SU-DHL-6 (cell line): Measurements from ENCODE around the gene GFI1B.

Experiments used
- EZH2phosphoT487 ChIP-seq: fragments of 200-600 bp; sonication (generic), shearing (Covaris generic); conservative IDR thresholded peaks from 2 replicates; pipeline ENCODE4 v1.6.1; 2018; ENCODE audit warnings: mild to moderate bottlenecking, antibody characterized with exemption, low read length, moderate library complexity, mixed read lengths
- TF ChIP-seq, protein P1 (sequence below): fragments of 200-600 bp; sonication (generic); IDR thresholded peaks from one replicate; pipeline ENCODE4 v1.5.1; 2017; ENCODE audit warnings: antibody characterized with exemption, mild to moderate bottlenecking, low read length, moderate library complexity; ENCODE audit not compliant: insufficient read depth, poor library complexity, severe bottlenecking

DNA sequence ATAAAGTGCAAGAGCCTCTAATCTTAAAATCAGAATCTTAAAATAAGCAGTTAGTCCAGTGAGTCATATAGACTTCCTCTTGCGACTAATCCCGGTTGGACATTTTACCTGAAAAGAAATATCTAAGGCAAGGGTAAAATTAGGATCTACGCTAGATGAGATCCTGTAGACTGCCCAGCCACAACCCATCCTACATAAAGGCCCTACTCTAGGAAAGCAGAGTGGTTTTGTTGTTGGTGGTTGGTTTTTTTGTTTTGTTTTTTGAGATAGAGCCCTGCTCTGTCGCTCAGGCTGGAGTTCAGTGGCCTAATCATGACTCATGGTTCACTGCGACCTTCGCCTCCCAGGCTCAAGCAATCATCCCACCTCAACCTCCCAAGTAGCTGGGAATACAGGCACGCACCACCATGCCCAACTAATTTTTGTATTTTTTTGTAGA lies 41.0 kb upstream of the GFI1B start:
- TF ChIP-seq, protein P1, sequence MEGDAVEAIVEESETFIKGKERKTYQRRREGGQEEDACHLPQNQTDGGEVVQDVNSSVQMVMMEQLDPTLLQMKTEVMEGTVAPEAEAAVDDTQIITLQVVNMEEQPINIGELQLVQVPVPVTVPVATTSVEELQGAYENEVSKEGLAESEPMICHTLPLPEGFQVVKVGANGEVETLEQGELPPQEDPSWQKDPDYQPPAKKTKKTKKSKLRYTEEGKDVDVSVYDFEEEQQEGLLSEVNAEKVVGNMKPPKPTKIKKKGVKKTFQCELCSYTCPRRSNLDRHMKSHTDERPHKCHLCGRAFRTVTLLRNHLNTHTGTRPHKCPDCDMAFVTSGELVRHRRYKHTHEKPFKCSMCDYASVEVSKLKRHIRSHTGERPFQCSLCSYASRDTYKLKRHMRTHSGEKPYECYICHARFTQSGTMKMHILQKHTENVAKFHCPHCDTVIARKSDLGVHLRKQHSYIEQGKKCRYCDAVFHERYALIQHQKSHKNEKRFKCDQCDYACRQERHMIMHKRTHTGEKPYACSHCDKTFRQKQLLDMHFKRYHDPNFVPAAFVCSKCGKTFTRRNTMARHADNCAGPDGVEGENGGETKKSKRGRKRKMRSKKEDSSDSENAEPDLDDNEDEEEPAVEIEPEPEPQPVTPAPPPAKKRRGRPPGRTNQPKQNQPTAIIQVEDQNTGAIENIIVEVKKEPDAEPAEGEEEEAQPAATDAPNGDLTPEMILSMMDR: no peak
- no peak for TF ChIP-seq EZH2phosphoT487
